Neutrophil (primary cell): Measurements from ENCODE around the gene ACTA1.
"Not testable (repeated sequence)": the region's sequence is repeated elsewhere in the genome, so short reads cannot be mapped to it uniquely, and the experiment has no call there.

Experiments used
- H3K27ac ChIP-seq: fragments of 200-600 bp; sonication (generic); 2 replicates; pipeline ENCODE4 v1.5.1; 2016; ENCODE audit warnings: mild to moderate bottlenecking, moderate library complexity
- H3K27me3 ChIP-seq: fragments of 200-600 bp; sonication (generic); 2 replicates; pipeline ENCODE4 v1.6.0; 2016; ENCODE audit warnings: mild to moderate bottlenecking
- H3K36me3 ChIP-seq: fragments of 200-600 bp; sonication (generic); 2 replicates; pipeline ENCODE4 v1.5.1; 2017
- H3K4me1 ChIP-seq, 2 experiments: fragments of 200-600 bp in 1 of 2; sonication (generic) in 1 of 2; 1 replicate in 1 of 2; 2 replicates in 1 of 2; pipeline versions ENCODE4 v1.5.1 to v1.6.1; 2013 to 2016; ENCODE audit warnings: low read depth in 1 of 2, low read length in 1 of 2, mild to moderate bottlenecking in 1 of 2, moderate library complexity in 1 of 2; ENCODE audit not compliant: control insufficient read depth in 1 of 2, insufficient read depth in 1 of 2
- H3K4me3 ChIP-seq, 2 experiments: fragments of 200-600 bp in 1 of 2; sonication (generic) in 1 of 2; 1 replicate in 1 of 2; 2 replicates in 1 of 2; pipeline ENCODE4 v1.5.1; 2013 to 2016; ENCODE audit warnings: low read depth in 1 of 2, low read length in 1 of 2, mild to moderate bottlenecking in 1 of 2, moderate library complexity in 1 of 2
- H3K9me3 ChIP-seq: fragments of 200-600 bp; sonication (generic); 2 replicates; pipeline ENCODE4 v1.5.1; 2016
- CTCF ChIP-seq: fragments of 200-600 bp; sonication (generic); IDR thresholded peaks from 2 replicates; pipeline ENCODE4 v1.5.1; 2016; ENCODE audit warnings: antibody characterized with exemption

Gene ACTA1

DNA sequence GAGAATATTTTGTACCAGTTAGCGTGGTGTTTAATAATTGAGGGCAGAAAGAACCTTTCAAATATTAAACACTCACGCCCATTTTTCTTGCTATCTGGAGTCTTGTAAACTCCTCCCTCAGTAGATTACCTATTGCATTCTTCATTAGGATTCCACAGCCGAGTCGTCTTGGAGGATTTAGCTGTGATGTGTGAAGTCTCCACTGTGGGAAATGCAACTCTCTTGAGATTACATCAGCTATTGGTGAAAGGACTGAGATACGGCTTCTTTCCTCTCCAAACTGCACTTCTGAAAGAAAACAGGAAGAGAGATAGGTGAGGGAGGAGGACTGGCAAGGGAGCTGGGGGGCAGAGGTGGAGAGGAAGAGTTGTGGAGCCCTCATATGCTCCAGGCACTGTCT is 36.1 kb downstream of the ACTA1 start:
- Histone ChIP-seq H3K9me3 (no peaks in the 10 kb centered on the region), H3K4me3 (no peak overlapping the region), H3K27ac (no peak overlapping the region), H3K36me3 (no peaks in the 10 kb centered on the region), H3K4me1 (no peaks in the 10 kb centered on the region), H3K27me3 (peaks cover 99% of the 10 kb centered on the region)
- no peak for TF ChIP-seq CTCF

DNA sequence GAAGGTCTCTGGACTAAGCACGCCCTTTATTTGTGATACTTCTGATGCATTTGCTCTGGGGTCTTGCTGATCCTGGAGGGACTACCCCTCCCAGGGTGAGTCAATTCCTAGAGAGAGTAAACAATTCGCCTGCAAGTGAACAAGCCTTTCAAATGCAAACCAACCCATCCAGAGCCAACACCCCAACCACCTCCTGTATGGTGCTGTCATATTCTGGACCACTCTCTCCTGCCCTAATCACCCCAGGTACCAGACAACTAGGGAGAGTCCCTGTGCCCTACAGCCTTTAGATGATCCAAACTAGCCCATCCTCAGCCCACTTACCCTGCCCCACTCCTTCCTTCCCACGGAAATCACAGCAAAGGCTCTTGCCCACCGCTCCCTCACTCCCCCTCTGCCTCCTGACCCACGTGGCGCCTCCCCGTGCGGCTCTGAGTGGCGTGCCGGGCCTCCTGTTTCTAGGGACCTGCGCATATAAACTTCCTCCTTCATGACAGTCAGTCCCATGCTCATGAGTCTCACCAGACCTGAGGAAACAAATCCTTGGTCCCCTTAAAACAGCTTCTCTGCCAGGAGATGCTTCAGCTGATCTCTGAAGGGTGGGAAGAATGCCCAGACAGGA is 37.2 kb downstream of the ACTA1 start:
- no peak for TF ChIP-seq CTCF
- no peak overlapping the region for H3K27ac ChIP-seq

GRCh38 chr1:229394517-229394916 is 39.4 kb downstream of the ACTA1 start:
- not testable (repeated sequence) for H3K4me3 ChIP-seq, H3K27ac ChIP-seq, H3K9me3 ChIP-seq, H3K4me1 ChIP-seq, H3K36me3 ChIP-seq
- H3K27me3 ChIP-seq = peaks cover 91% of the 10 kb centered on the region

More for the DNA sequence above, 37.2 kb downstream of the ACTA1 start:
- Histone ChIP-seq H3K9me3 (no peaks in the 10 kb centered on the region), H3K27me3 (peaks cover 92% of the 10 kb centered on the region), H3K36me3 (no peaks in the 10 kb centered on the region), H3K4me3 (no peak overlapping the region), H3K4me1 (no peaks in the 10 kb centered on the region)

GRCh38 chr1:229392936-229393335 is 41.0 kb downstream of the ACTA1 start:
- no peak overlapping the region for H3K4me3 ChIP-seq
- no peaks in the 10 kb centered on the region for H3K36me3 ChIP-seq
- peaks cover 78% of the 10 kb centered on the region for H3K27me3 ChIP-seq
- H3K9me3 ChIP-seq = no peaks in the 10 kb centered on the region
- TF ChIP-seq CTCF = no peak
- no peak overlapping the region for H3K27ac ChIP-seq
- no peaks in the 10 kb centered on the region for H3K4me1 ChIP-seq

- H3K4me3 ChIP-seq = no peak overlapping the region
- H3K27me3 ChIP-seq = peaks cover 64% of the 10 kb centered on the region
- no peaks in the 10 kb centered on the region for H3K9me3 ChIP-seq
- H3K27ac ChIP-seq = no peak overlapping the region
- TF ChIP-seq CTCF = no peak
- no peaks in the 10 kb centered on the region for H3K36me3 ChIP-seq
- H3K4me1 ChIP-seq = no peaks in the 10 kb centered on the region
These were observed 43.8 kb downstream of the ACTA1 start for GRCh38 chr1:229390130-229390529.

DNA sequence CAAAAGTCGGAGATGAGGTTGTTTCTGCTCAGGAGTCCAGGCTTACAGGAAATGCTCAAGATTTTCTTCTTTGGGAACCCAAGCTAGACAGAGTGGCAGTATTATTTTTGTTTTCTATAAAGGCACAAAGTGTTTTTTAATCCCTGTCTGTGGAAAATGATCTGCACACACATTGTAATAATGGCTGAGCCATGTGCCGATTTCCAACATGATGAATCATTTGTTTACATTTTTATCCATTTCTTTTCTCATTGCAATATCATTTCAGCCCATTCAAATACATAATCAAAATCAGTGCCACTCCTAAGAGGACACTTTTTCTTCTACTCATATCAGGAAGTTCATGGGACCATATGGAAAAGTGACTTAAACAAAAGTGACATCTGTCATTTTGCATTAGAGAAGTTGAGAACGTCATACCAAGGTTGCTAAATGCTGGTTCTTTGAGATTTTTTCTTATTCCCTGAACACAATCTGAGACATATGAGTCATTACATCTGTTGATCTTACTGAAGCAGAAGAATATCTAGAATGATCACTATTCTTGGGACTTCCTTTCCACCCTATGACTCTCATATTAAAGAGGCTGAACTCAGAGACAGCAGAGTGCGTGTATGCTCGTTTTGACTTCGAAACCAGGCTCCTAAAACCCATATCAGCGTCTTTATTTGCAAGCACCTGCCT is 44.9 kb downstream of the ACTA1 start:
- H3K27ac ChIP-seq = no peak overlapping the region
- no peak overlapping the region for H3K4me3 ChIP-seq
- no peaks in the 10 kb centered on the region for H3K9me3 ChIP-seq
- H3K4me1 ChIP-seq = no peaks in the 10 kb centered on the region
- no peaks in the 10 kb centered on the region for H3K36me3 ChIP-seq
- no peak for TF ChIP-seq CTCF
- peaks cover 64% of the 10 kb centered on the region for H3K27me3 ChIP-seq
